GM19193 (cell line): ENCODE measurements around the gene SH3GL1.

Source experiments
- POLR2A ChIP-seq: IDR thresholded peaks from 4 replicates; pipeline ENCODE4 v1.6.1; 2011; ENCODE audit not compliant: insufficient read depth, insufficient read length; ENCODE audit errors: extremely low read depth

SH3GL1 gene

DNA sequence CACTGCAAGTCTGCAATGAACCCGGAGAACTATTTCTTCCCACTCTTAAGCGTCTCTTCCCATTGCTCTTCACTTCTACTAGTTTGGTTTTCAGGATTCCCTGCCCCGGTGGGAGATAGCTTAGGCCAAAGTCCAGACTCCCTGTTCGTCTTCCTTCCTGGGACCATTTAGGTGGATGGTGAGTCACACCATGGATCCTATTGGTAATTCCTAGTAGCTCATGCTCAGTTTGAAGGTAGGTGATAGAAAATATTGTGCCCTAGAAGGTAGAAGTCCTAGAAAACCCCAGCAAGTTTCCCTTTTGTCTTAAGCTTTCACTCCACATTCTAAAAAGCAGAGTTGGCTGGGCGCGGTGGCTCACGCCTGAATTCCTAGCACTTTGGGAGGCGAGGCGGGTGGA is 15.9 kb upstream of the SH3GL1 start:
- no peak for TF ChIP-seq POLR2A

GRCh38 chr19:4415352-4415751 is 15.0 kb upstream of the SH3GL1 start:
- TF ChIP-seq POLR2A, result no peak

GRCh38 chr19:4414800-4415321 is 14.5 kb upstream of the SH3GL1 start:
- TF ChIP-seq POLR2A, result no peak

DNA sequence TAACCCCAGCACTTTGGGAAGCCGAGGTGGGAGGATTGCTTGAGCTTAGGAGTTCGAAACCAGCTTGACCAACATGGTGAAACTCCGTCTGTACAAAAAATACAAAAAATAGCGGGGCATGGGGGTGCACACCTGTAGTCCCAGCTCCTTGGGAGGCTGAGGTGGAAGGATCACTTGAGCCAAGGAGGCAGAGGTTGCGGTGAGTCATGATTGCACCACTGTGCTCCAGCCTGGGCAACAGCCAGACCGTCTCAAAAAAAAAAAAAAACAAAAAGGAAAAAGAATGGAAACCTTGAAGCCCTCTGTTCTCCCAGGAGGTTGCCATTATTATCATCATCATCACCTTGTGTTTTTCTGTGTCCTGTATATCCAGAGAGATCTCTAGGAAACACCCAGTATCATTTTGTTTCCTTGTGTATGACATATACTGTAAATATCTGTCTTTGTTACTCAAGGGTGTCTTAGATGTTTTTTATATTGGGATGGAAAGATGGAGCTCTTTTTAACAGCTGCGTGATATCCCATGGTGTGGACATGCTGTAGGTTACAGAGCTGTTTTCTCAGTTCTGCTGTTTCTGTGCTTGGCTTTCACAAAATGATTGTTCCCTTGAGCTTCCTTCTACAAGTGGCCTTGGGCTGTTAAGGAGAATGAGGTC is 13.9 kb upstream of the SH3GL1 start:
- TF ChIP-seq POLR2A, result no peak

- no peak for TF ChIP-seq POLR2A
These were observed 13.2 kb upstream of the SH3GL1 start for GRCh38 chr19:4413588-4413987.

DNA sequence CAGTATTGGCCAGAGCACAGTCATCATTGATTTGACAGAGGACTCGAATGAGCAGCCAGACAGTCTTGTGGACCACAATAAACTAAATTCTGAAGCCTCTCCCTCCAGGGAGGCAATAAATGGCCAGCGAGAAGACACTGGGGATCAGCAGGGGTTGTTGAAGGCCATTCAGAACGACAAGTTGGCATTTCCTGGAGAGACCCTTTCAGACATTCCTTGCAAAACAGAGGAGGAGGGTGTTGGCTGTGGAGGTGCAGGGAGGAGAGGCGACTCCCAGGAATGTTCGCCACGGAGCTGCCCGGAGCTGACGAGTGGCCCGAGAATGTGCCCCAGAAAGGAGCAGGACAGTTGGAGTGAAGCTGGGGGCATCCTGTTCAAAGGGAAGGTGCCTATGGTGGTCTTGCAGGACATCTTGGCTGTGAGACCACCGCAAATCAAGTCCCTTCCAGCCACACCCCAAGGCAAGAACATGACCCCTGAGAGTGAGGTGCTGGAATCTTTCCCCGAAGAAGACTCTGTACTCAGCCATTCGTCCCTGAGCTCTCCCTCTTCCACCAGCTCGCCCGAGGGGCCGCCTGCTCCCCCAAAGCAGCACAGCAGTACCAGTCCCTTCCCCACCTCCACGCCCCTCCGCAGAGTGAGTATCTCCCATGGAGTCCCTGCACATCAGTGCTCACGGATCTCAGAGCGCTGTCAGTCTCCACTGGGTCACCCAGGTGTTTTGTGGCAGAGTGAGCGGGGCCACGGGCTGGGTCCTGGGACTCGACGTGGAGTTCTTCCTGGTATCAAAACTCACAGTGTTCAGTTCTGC is 9.0 kb upstream of the SH3GL1 start:
- TF ChIP-seq POLR2A, result no peak

DNA sequence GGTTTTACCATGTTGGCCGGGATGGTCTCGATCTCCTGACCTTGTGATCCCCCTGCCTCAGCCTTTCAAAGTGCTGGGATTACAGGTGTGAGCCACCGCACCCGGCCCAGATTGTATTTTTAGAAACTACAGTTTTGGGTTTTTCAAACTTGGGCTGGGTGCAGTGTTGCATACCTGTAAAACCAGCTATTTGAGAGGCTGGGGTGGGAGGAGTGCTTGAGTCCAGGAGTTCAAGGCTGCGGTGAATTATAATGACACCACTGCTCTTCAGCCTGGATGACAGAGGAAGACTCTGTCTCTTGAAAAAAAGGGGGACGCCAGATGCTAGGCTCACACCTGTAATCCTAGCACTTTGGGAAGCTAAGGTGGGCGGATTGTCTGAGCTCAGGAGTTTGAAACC is 6.3 kb upstream of the SH3GL1 start:
- no peak for TF ChIP-seq POLR2A

DNA sequence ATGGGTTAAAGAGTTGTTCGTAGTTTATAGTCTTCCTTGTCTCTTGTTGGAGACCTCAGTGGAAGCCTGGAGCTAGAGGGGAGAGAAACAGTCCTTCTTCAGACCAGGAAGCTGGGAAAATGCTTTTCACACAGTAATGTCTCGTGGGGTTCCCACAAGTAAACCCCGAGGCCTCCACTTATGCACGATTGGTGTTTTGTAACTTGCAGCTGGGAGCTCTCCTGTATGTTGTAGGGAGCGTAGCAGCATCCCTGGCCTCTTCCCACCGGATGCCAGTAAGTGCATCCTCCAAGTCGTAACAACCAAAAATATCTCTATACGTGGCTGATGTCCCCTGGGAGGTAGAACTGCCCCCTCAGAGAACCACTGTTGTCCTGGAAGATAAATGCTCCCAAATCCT is 5.6 kb upstream of the SH3GL1 start:
- no peak for TF ChIP-seq POLR2A

DNA sequence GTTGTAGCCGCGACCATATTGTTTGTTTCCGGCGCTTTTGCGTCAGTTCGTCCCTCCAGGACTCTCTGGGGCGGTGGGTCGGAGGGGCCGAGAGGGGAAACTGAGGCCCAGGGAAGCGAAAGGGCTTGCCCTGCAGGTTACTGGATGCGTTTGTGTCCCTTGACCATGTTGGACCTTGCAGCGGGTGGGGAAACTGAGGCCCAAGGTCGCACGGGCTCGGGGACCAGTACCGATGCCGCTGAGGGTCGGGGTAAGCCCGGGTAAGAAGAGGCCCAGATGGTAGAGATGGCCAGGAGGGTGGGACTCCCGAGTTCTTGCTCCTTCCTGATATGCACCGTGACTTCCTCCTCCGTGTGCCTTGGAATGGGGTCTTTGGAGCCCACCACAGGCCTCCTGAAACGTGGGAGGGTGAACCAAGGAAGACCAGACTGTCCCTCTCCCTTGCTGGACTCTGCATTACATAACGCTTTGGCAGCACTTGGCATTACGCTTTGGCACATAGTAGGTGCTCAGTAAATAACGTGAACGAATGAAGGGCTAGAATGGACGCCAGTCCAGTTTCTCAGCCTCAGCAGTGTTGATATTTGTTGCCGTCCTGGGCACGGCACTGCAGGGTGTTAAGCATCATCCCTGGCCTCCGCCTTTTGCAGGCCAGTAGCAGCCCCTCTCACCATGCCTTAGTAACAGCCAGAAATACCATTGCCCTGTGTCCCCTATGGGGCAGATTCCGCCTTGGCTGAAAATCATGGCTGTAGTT is 2.8 kb upstream of the SH3GL1 start:
- no peak for TF ChIP-seq POLR2A

- peak; percentile 77 for TF ChIP-seq POLR2A
These were observed 2.0 kb upstream of the SH3GL1 start, which contains the start of gene CHAF1A for GRCh38 chr19:4402171-4403004. Gene CHAF1A (plus strand): TSS chr19:4402640. CDS start chr19:4402763, 123 bp downstream.

DNA sequence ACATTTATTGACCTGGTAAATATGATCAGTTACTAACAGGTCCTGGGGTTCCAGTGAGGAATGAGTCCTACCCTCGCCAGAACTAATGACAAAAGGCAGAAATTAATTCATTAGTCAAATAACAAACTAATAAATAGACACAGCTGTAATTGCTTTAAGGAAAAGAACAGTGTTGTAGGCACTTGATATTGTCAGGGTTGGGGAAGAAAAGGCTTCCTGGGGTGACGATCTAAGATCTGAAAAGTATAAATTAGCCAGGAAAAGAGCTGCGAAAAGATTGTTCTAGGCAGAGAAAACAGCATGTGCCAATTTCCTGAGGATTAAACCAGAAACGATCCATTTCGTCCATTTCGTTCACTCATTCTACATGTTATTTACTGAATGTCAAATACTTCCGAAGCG is 1.4 kb upstream of the SH3GL1 start:
- TF ChIP-seq POLR2A, result no peak

DNA sequence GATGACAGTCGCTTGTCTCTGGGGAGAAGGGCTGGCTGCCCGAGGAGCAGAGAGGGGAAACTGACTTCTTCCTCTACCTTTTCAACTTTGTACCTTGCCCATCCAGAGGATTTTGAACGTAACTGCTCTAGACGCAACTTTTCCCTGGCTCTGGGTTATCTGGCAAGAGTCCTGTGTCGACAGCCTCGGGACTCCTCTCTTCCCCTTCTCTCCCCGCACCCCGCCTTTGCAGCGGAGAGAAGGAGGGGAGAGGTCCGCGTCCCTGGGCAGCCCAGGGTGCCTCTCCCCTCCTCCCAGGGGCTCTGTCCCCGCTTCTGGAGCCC is 574 bp downstream of the SH3GL1 start:
- no peak for TF ChIP-seq POLR2A

- TF ChIP-seq POLR2A, result no peak
These were observed 3.2 kb downstream of the SH3GL1 start for GRCh38 chr19:4396949-4397783.

GRCh38 chr19:4393947-4394590 is 6.3 kb downstream of the SH3GL1 start:
- TF ChIP-seq POLR2A, result no peak
